HG03565 (cell line): ENCODE results near the gene RAD18.

ENCODE experiments used
- ATAC-seq: cut with Tn5 transposase; IDR thresholded peaks from one replicate; pipeline ENCODE4 v1.9.1; 2021; ENCODE audit warnings: mild to moderate bottlenecking, moderate library complexity; ENCODE audit not compliant: unreplicated experiment

RAD18 gene

GRCh38 chr3:8869613-8870012, 93.7 kb downstream of the RAD18 start:
- no peak for ATAC-seq

GRCh38 chr3:8868996-8869395, 94.3 kb downstream of the RAD18 start:
- ATAC-seq, result no peak

- no peak for ATAC-seq
Observed at GRCh38 chr3:8867646-8868045, 95.6 kb downstream of the RAD18 start.

- ATAC-seq, result no peak
Observed at GRCh38 chr3:8865697-8866096, 97.6 kb downstream of the RAD18 start.

GRCh38 chr3:8864402-8865350, 98.6 kb downstream of the RAD18 start:
- no peak for ATAC-seq

GRCh38 chr3:8863891-8864290, 99.4 kb downstream of the RAD18 start:
- ATAC-seq, result no peak

- ATAC-seq, result no peak
Observed at GRCh38 chr3:8857720-8858367, 105.4 kb downstream of the RAD18 start.

GRCh38 chr3:8856721-8857120, 106.6 kb downstream of the RAD18 start:
- no peak for ATAC-seq

- ATAC-seq, result no peak
Observed at GRCh38 chr3:8856071-8856470, 107.2 kb downstream of the RAD18 start.

GRCh38 chr3:8854656-8855055, 108.6 kb downstream of the RAD18 start:
- no peak for ATAC-seq

- no peak for ATAC-seq
Observed at GRCh38 chr3:8853081-8853480, 110.2 kb downstream of the RAD18 start.

- ATAC-seq, result no peak
Observed at GRCh38 chr3:8852511-8852910, 110.8 kb downstream of the RAD18 start.

GRCh38 chr3:8851703-8852102, 111.6 kb downstream of the RAD18 start:
- ATAC-seq, result no peak

- no peak for ATAC-seq
Observed at GRCh38 chr3:8848696-8849131, 114.6 kb downstream of the RAD18 start.

- no peak for ATAC-seq
Observed at GRCh38 chr3:8847317-8847716, 116.0 kb downstream of the RAD18 start.

- no peak for ATAC-seq
Observed at GRCh38 chr3:8846176-8846575, 117.1 kb downstream of the RAD18 start.

GRCh38 chr3:8845641-8846040, 117.6 kb downstream of the RAD18 start:
- ATAC-seq, result no peak

- no peak for ATAC-seq
Observed at GRCh38 chr3:8843347-8843746, 119.9 kb downstream of the RAD18 start.

GRCh38 chr3:8842293-8842692, 121.0 kb downstream of the RAD18 start:
- ATAC-seq, result no peak

- ATAC-seq, result no peak
Observed at GRCh38 chr3:8841472-8841871, 121.8 kb downstream of the RAD18 start.

GRCh38 chr3:8840556-8840955, 122.7 kb downstream of the RAD18 start:
- ATAC-seq, result no peak
